Ectodermal cell (in vitro differentiated cells): ENCODE measurements around the gene MORF4L2.

Experiments used
- H3K27ac ChIP-seq: 2 replicates; pipeline ENCODE4 v1.7.0; 2013; ENCODE audit warnings: mild to moderate bottlenecking, low read depth, low read length; ENCODE audit not compliant: insufficient read depth, poor library complexity, severe bottlenecking
- H3K27me3 ChIP-seq: 2 replicates; pipeline ENCODE4 v1.7.0; 2013; ENCODE audit warnings: mild to moderate bottlenecking, low read length; ENCODE audit not compliant: insufficient read depth, control insufficient read depth, poor library complexity, severe bottlenecking
- H3K36me3 ChIP-seq: one replicate; pipeline ENCODE4 v1.7.0; 2013; ENCODE audit warnings: low read length; ENCODE audit not compliant: control insufficient read depth, insufficient read depth
- H3K4me1 ChIP-seq: one replicate; pipeline ENCODE4 v1.7.0; 2013; ENCODE audit warnings: low read length; ENCODE audit not compliant: control insufficient read depth, insufficient read depth
- H3K4me3 ChIP-seq: 2 replicates; pipeline ENCODE4 v1.7.0; 2013; ENCODE audit warnings: low read depth, low read length, control low read depth; ENCODE audit not compliant: insufficient read depth
- H3K9me3 ChIP-seq: 2 replicates; pipeline ENCODE4 v1.7.0; 2013; ENCODE audit warnings: mild to moderate bottlenecking, low read length, moderate library complexity; ENCODE audit not compliant: control insufficient read depth
- WGBS, 2 experiments: methylation state at CpG; one replicate each; pipeline ENCODE4 v1.1.7; 2013; ENCODE audit warnings: missing lambda C conversion rate in 2 of 2; 5-methylcytosine and 5-hydroxymethylcytosine counted together

Gene MORF4L2

GRCh38 chrX:103635436-103635835 is 51.1 kb downstream of the MORF4L2 start:
- Histone ChIP-seq H3K27ac (no peak overlapping the region), H3K27me3 (no peaks in the 10 kb centered on the region), H3K36me3 (no peaks in the 10 kb centered on the region), H3K4me3 (no peak overlapping the region), H3K4me1 (peaks cover 9% of the 10 kb centered on the region), H3K9me3 (no peaks in the 10 kb centered on the region)
- WGBS, 2 experiments: 63% methylated on average over 1 of the region's 2 CpGs; no CpG with 5 or more reads in 1 of the 2 experiments

- no peaks in the 10 kb centered on the region for H3K36me3 ChIP-seq
- H3K27ac ChIP-seq: no peak overlapping the region
- WGBS, 2 experiments: 88 to 95% methylated on average over 5 of the region's 5 CpGs
- no peaks in the 10 kb centered on the region for H3K4me1 ChIP-seq
- H3K4me3 ChIP-seq: no peak overlapping the region
- H3K27me3 ChIP-seq: no peaks in the 10 kb centered on the region
- H3K9me3 ChIP-seq: no peaks in the 10 kb centered on the region
Measured at GRCh38 chrX:103631145-103631544, 55.4 kb downstream of the MORF4L2 start.

- Histone ChIP-seq H3K27me3 (no peaks in the 10 kb centered on the region), H3K27ac (peak overlapping the region; percentile 80), H3K4me3 (peak overlapping the region; percentile 66), H3K9me3 (no peaks in the 10 kb centered on the region), H3K4me1 (no peaks in the 10 kb centered on the region), H3K36me3 (no peaks in the 10 kb centered on the region)
- WGBS, 2 experiments: 29 to 36% methylated on average over 6 of the region's 6 CpGs
Measured at GRCh38 chrX:103630171-103630511, 56.4 kb downstream of the MORF4L2 start.

- Histone ChIP-seq H3K27me3 (no peaks in the 10 kb centered on the region), H3K9me3 (no peaks in the 10 kb centered on the region), H3K4me1 (no peaks in the 10 kb centered on the region), H3K4me3 (peak overlapping the region; percentile 66), H3K27ac (peak overlapping the region; percentile 80), H3K36me3 (no peaks in the 10 kb centered on the region)
- 0% methylated on average over 49 of the region's 49 CpGs for WGBS, 2 experiments
Measured at GRCh38 chrX:103629318-103630170, 57.0 kb downstream of the MORF4L2 start.

- Histone ChIP-seq H3K9me3 (no peaks in the 10 kb centered on the region), H3K27me3 (no peaks in the 10 kb centered on the region), H3K4me1 (no peaks in the 10 kb centered on the region), H3K36me3 (no peaks in the 10 kb centered on the region), H3K4me3 (peak within 1 kb of the TSS; percentile 66), H3K27ac (peak within 1 kb of the TSS; percentile 80)
- 4 to 5% methylated on average over 27 to 31 of the region's 32 CpGs for WGBS, 2 experiments
Measured at GRCh38 chrX:103628386-103629317, 57.8 kb downstream of the MORF4L2 start, which contains the start of gene TCEAL1. Gene TCEAL1 (plus strand): TSS chrX:103628975. CDS start chrX:103629917, 942 bp downstream.

GRCh38 chrX:103626855-103627254 is 59.6 kb downstream of the MORF4L2 start:
- no peak overlapping the region for H3K27ac ChIP-seq
- no peaks in the 10 kb centered on the region for H3K27me3 ChIP-seq
- no peaks in the 10 kb centered on the region for H3K4me1 ChIP-seq
- no peaks in the 10 kb centered on the region for H3K9me3 ChIP-seq
- H3K36me3 ChIP-seq: no peaks in the 10 kb centered on the region
- H3K4me3 ChIP-seq: no peak overlapping the region
